Prostate gland (tissue), 2 donors: ENCODE measurements around the gene SLC25A29. TPM values are rescaled to one million over a fixed set of nuclear protein-coding genes. Genes with fewer than 3 reads are reported as not detected.

Experiments used
- DNase-seq: peaks from one replicate; pipeline ENCODE4 v3.0.0-alpha.2; 2019; ENCODE audit warnings: low spot score
- H3K27ac ChIP-seq, 2 donors: fragments of 200-600 bp; sonication (generic); 2 replicates each; pipeline ENCODE4 v1.5.1; 2017 to 2019
- H3K27me3 ChIP-seq: fragments of 200-600 bp; sonication (generic); replicated peaks from 2 replicates; pipeline ENCODE4 v1.5.1; 2019; ENCODE audit not compliant: insufficient read depth
- H3K36me3 ChIP-seq, 2 donors: fragments of 200-600 bp; sonication (generic); 1 replicate in 1 of 2; 2 replicates in 1 of 2; pipeline versions ENCODE4 v1.5.1 to v1.8.1; 2017 to 2019
- H3K4me1 ChIP-seq: fragments of 200-600 bp; sonication (generic); replicated peaks from 2 replicates; pipeline ENCODE4 v1.5.1; 2019
- H3K4me3 ChIP-seq, 2 donors: fragments of 200-600 bp; sonication (generic); 2 replicates each; pipeline ENCODE4 v1.5.1; 2017 to 2019
- H3K9me3 ChIP-seq: fragments of 200-600 bp; sonication (generic); 2 replicates; pipeline ENCODE4 v1.5.1; 2017
- CTCF ChIP-seq, 4 experiments: fragments of 200-600 bp in 2 of 4; fragments of 450-650 bp in 2 of 4; sonication (generic) in 2 of 4; IDR thresholded peaks; 1 replicate in 3 of 4; 2 replicates in 1 of 4; pipeline ENCODE4 v1.5.1; 2016 to 2019; ENCODE audit warnings: antibody characterized with exemption in 4 of 4, mild to moderate bottlenecking in 2 of 4, moderate library complexity in 2 of 4
- POLR2A ChIP-seq: fragments of 450-650 bp; IDR thresholded peaks from one replicate; pipeline ENCODE4 v1.6.1; 2016; ENCODE audit warnings: antibody characterized with exemption, mild to moderate bottlenecking
- POLR2AphosphoS5 ChIP-seq: sonication (generic); formaldehyde crosslinking; IDR thresholded peaks from one replicate; pipeline ENCODE4 v1.6.1; 2017; ENCODE audit warnings: antibody characterized with exemption
- WGBS: methylation state at CpG from one replicate; pipeline ENCODE4 v1.1.5; 2018; 5-methylcytosine and 5-hydroxymethylcytosine counted together
- intact Hi-C: fragments of 100-400 bp; cut with DNase I; formaldehyde crosslinking; loops from one replicate; pipeline ENCODE4 v1.14.2; 2022
- total RNA-seq, 2 donors: library from RNA; depleted of rRNA; stranded (reverse); fragments of >200 nt; gene quantifications; one replicate each; pipeline ENCODE4 v1.1.0, GENCODE V29; 2016

SLC25A29 gene
- total RNA-seq, 2 donors from 2014 or later: 147 to 169 TPM

GRCh38 chr14:100293497-100294212, 12.6 kb downstream of the SLC25A29 start:
- TF ChIP-seq POLR2A (no peak), CTCF (IDR thresholded peaks at IDR 0.05) (no peak), POLR2AphosphoS5 (no peak)
- H3K4me1 ChIP-seq: peaks cover 12% of the 10 kb centered on the region
- no peak overlapping the region for H3K4me3 ChIP-seq
- H3K27ac ChIP-seq: no peak overlapping the region
- no peaks in the 10 kb centered on the region for H3K9me3 ChIP-seq
- 85% methylated on average over 14 of the region's 14 CpGs for WGBS
- H3K36me3 ChIP-seq: peaks cover 0 to 4% of the 10 kb centered on the region in 2 donors
- no peak for DNase-seq
- no peaks in the 10 kb centered on the region for H3K27me3 ChIP-seq
- intact Hi-C loops: no loop called here

GRCh38 chr14:100292776-100293461, 13.3 kb downstream of the SLC25A29 start:
- intact Hi-C loops: no loop called here
- Histone ChIP-seq H3K4me3 (no peak overlapping the region), H3K27ac (no peak overlapping the region), H3K9me3 (no peaks in the 10 kb centered on the region), H3K27me3 (no peaks in the 10 kb centered on the region), H3K36me3 (peaks cover 0 to 4% of the 10 kb centered on the region in 2 donors), H3K4me1 (peaks cover 12% of the 10 kb centered on the region)
- no peak for DNase-seq
- TF ChIP-seq CTCF (IDR thresholded peaks at IDR 0.05) (no peak), POLR2A (no peak), POLR2AphosphoS5 (no peak)
- 93% methylated on average over 21 of the region's 42 CpGs for whole genome bisulfite sequencing

- Histone ChIP-seq H3K27me3 (no peaks in the 10 kb centered on the region), H3K36me3 (peaks cover 0 to 4% of the 10 kb centered on the region in 2 donors), H3K27ac (no peak overlapping the region), H3K9me3 (no peaks in the 10 kb centered on the region), H3K4me3 (no peak overlapping the region), H3K4me1 (peaks cover 6% of the 10 kb centered on the region)
- no peak for TF ChIP-seq POLR2A
- intact Hi-C loops: no loop called here
- WGBS: 96% methylated on average over 53 of the region's 61 CpGs
- DNase-seq: no peak
Observed at GRCh38 chr14:100292301-100292775, 13.9 kb downstream of the SLC25A29 start.

GRCh38 chr14:100291305-100292075, 14.8 kb downstream of the SLC25A29 start:
- no peaks in the 10 kb centered on the region for H3K27me3 ChIP-seq
- no peaks in the 10 kb centered on the region for H3K9me3 ChIP-seq
- TF ChIP-seq CTCF (IDR thresholded peaks at IDR 0.05) (no peak), POLR2AphosphoS5 (no peak)
- H3K27ac ChIP-seq: no peak overlapping the region
- H3K36me3 ChIP-seq: peaks cover 0 to 4% of the 10 kb centered on the region in 2 donors
- WGBS: 92% methylated on average over 13 of the region's 13 CpGs
- H3K4me3 ChIP-seq: no peak overlapping the region
- no peaks in the 10 kb centered on the region for H3K4me1 ChIP-seq
- no peak for DNase-seq
- intact Hi-C loops: no loop called here

- Histone ChIP-seq H3K9me3 (no peaks in the 10 kb centered on the region), H3K4me3 (no peak overlapping the region), H3K27me3 (no peaks in the 10 kb centered on the region), H3K4me1 (no peaks in the 10 kb centered on the region), H3K27ac (no peak overlapping the region), H3K36me3 (peaks cover 0 to 4% of the 10 kb centered on the region in 2 donors)
- intact Hi-C loops: no loop called here
- WGBS: 92% methylated on average over 12 of the region's 12 CpGs
- TF ChIP-seq POLR2AphosphoS5 (no peak), CTCF (IDR thresholded peaks at IDR 0.05) (no peak), POLR2A (no peak)
- no peak for DNase-seq
Observed at GRCh38 chr14:100290607-100291304, 15.5 kb downstream of the SLC25A29 start.
